SH-SY5Y (cell line): Measurements from ENCODE around the gene S100A3.
A peak's percentile ranks its signal among the peaks of the same experiment; 100 is the strongest.

ENCODE experiments used
- GATA2 ChIP-seq: IDR thresholded peaks from 2 replicates; pipeline ENCODE4 v1.6.1; 2011; ENCODE audit warnings: mild to moderate bottlenecking, low read depth, low read length
- GATA3 ChIP-seq: IDR thresholded peaks from 2 replicates; pipeline ENCODE4 v1.6.1; 2011; ENCODE audit warnings: low read depth, mild to moderate bottlenecking, low read length, moderate library complexity

GRCh38 chr1:153587314-153587713 lies 38.3 kb upstream of the S100A3 start:
- TF ChIP-seq GATA2 (peak; percentile 69; the same call in 1 of the 2 replicates), GATA3 (0 out of 2 replicates have a peak, but pooled peaks have one; percentile 29)
